ENCODE data around the gene TASP1. TPM values are rescaled to one million over a fixed set of nuclear protein-coding genes. Genes with fewer than 3 reads are reported as not detected.

The TASP1 gene
- total RNA-seq, 2 experiments from 2014 or later = 10.7 to 11.3 TPM

DNA sequence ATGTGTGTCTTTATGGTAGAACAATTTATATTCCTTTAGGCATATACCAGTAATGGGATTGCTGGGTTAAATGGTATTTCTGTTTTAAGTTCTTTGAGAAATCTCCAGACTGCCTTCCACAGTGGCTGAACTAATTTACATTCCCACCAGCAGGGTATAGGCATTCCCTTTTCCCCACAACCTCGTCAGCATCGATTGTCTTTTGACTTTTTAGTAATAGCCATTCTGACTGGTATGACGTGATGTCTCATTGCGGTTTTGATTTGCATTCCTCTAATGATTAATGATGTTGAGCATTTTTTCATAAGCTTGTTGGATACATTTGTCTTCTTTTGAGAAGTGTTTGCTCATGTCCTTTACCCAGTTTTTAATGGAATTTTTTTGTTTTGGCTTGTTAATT lies 5.3 kb upstream of the TASP1 start:
- H3K36me3 ChIP-seq (ENCODE audit: insufficient read depth, low read length) = no peaks in the 10 kb centered on the region
- ATAC-seq (ENCODE audit: poor library complexity) = no peak
- H3K4me1 Mint-ChIP-seq (ENCODE audit: low read depth) = peaks cover 3% of the 10 kb centered on the region
- ChIA-PET CTCF (no interaction called here), POLR2A (no interaction called here)
- no peak overlapping the region for H3K4me3 ChIP-seq (ENCODE audit: low read length)
- no peak overlapping the region for H3K4me3 Mint-ChIP-seq
- peaks cover 2 to 3% of the 10 kb centered on the region in 2 experiments for H3K27me3 ChIP-seq (ENCODE audit: control insufficient read depth in 1 of 2, insufficient read depth in 2 of 2, low read length in 2 of 2)
- no peaks in the 10 kb centered on the region for H3K9me3 Mint-ChIP-seq
- TF ChIP-seq, protein P1, sequence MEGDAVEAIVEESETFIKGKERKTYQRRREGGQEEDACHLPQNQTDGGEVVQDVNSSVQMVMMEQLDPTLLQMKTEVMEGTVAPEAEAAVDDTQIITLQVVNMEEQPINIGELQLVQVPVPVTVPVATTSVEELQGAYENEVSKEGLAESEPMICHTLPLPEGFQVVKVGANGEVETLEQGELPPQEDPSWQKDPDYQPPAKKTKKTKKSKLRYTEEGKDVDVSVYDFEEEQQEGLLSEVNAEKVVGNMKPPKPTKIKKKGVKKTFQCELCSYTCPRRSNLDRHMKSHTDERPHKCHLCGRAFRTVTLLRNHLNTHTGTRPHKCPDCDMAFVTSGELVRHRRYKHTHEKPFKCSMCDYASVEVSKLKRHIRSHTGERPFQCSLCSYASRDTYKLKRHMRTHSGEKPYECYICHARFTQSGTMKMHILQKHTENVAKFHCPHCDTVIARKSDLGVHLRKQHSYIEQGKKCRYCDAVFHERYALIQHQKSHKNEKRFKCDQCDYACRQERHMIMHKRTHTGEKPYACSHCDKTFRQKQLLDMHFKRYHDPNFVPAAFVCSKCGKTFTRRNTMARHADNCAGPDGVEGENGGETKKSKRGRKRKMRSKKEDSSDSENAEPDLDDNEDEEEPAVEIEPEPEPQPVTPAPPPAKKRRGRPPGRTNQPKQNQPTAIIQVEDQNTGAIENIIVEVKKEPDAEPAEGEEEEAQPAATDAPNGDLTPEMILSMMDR (IDR thresholded peaks at IDR 0.05) = no peak
- no peak overlapping the region for H3K27ac ChIP-seq (ENCODE audit: low read depth in 1 of 2, low read length in 2 of 2)
- intact Hi-C loops (cut with DNase I, micrococcal nuclease) = no loop called here
- peaks cover 2% of the 10 kb centered on the region for H3K36me3 Mint-ChIP-seq (ENCODE audit: low read depth)
- no peaks in the 10 kb centered on the region for H3K9me3 ChIP-seq (ENCODE audit: control insufficient read depth in 1 of 2, insufficient read depth in 1 of 2, low read length in 2 of 2)
- H3K27ac Mint-ChIP-seq = no peak overlapping the region
- H3K27me3 Mint-ChIP-seq = peaks cover 40% of the 10 kb centered on the region
- peaks cover 3% of the 10 kb centered on the region for H3K4me1 ChIP-seq (ENCODE audit: insufficient read depth, low read length)
- no peak for DNase-seq

DNA sequence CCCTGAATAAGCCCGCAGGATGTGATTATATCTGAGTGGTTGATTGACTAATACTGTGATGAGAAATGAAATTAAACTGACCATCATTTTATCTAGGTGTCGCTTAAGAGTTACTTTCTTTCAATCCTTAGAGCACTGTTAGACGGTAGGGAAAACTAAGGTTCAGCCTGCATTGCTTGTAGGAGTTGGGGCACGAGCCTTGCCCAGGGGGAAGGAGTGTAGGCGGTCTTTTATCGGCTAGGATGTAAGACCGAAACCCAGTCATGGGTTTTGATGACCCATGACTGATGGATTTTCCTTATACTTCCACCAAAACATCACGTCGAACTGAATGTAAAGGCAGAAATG lies 392 bp upstream of the TASP1 start:
- Mint-ChIP-seq H3K4me1 (ENCODE audit: low read depth) (peaks cover 19% of the 10 kb centered on the region), H3K36me3 (ENCODE audit: low read depth) (peaks cover 6% of the 10 kb centered on the region), H3K4me3 (peak overlapping the region; percentile 85), H3K9me3 (no peaks in the 10 kb centered on the region), H3K27ac (peak overlapping the region; percentile 72), H3K27me3 (peaks cover 10% of the 10 kb centered on the region)
- Histone ChIP-seq H3K4me1 (ENCODE audit: insufficient read depth, low read length) (peaks cover 10% of the 10 kb centered on the region), H3K27ac (ENCODE audit: low read depth in 1 of 2, low read length in 2 of 2) (no peak overlapping the region), H3K4me3 (ENCODE audit: low read length) (peak overlapping the region; percentile 77), H3K36me3 (ENCODE audit: insufficient read depth, low read length) (no peaks in the 10 kb centered on the region), H3K9me3 (ENCODE audit: control insufficient read depth in 1 of 2, insufficient read depth in 1 of 2, low read length in 2 of 2) (no peaks in the 10 kb centered on the region), H3K27me3 (ENCODE audit: control insufficient read depth in 1 of 2, insufficient read depth in 2 of 2, low read length in 2 of 2) (peaks cover 0 to 3% of the 10 kb centered on the region in 2 experiments)
- ATAC-seq (ENCODE audit: poor library complexity) (no peak), DNase-seq (peak in 1 of 14 experiments; percentile 2)
- CTCF ChIA-PET = interaction anchor here (1.0 kb wide), 1 partner anchor 149 kb away, joined by 3 read pairs; no protein-coding TSS in a partner anchor
- intact Hi-C loops (cut with DNase I, micrococcal nuclease) = loop anchor here (2.0 kb wide), 1 partner anchor 146 kb away; the partner anchor contains the start of genes ESF1 (in 2 of the 2) and NDUFAF5 (in 2 of the 2)
- TF ChIP-seq, protein P1 (IDR thresholded peaks at IDR 0.05) = no peak
- POLR2A ChIA-PET = interaction anchor here (0.6 to 1.1 kb wide), 3 partner anchors 9 to 405 kb away, joined by 3 read pairs; no protein-coding TSS in a partner anchor

DNA sequence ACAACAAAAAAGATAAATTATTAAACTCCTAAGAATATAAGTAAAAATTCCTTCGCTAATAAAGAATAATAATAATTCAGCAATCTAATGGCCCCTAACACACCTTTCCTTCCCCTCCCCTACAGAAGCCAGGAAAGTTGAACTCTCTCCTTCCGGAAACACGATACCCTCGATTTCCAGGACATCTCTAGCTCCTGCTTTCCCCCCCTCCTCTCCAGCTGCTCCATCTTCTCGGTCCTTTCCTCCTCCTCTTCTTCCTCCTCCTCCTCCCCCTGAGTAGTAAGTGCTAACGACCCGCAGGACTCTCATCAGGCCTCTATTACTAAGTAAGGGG lies 603 bp downstream of the TASP1 start:
- H3K27me3 ChIP-seq (ENCODE audit: control insufficient read depth in 1 of 2, insufficient read depth in 2 of 2, low read length in 2 of 2) = peaks cover 0 to 3% of the 10 kb centered on the region in 2 experiments
- Mint-ChIP-seq H3K27me3 (peaks cover 5% of the 10 kb centered on the region), H3K4me1 (ENCODE audit: low read depth) (peaks cover 19% of the 10 kb centered on the region), H3K36me3 (ENCODE audit: low read depth) (peaks cover 6% of the 10 kb centered on the region), H3K9me3 (no peaks in the 10 kb centered on the region), H3K4me3 (peak overlapping the region; percentile 85), H3K27ac (peak overlapping the region; percentile 72)
- H3K36me3 ChIP-seq (ENCODE audit: insufficient read depth, low read length) = no peaks in the 10 kb centered on the region
- intact Hi-C loops (cut with DNase I, micrococcal nuclease) = loop anchor here (2.0 kb wide), 1 partner anchor 147 kb away; the partner anchor contains the start of genes ESF1 (in 2 of the 2) and NDUFAF5 (in 2 of the 2)
- CTCF ChIA-PET = no interaction called here
- POLR2A ChIA-PET = interaction anchor here (0.6 kb wide), 1 partner anchor 411 kb away, joined by 3 read pairs; no protein-coding TSS in a partner anchor
- H3K4me1 ChIP-seq (ENCODE audit: insufficient read depth, low read length) = peaks cover 10% of the 10 kb centered on the region
- peak overlapping the region in 1 of 2 donors; percentile 49 for H3K27ac ChIP-seq (ENCODE audit: low read depth in 1 of 2, low read length in 2 of 2)
- no peak for ATAC-seq (ENCODE audit: poor library complexity)
- H3K9me3 ChIP-seq (ENCODE audit: control insufficient read depth in 1 of 2, insufficient read depth in 1 of 2, low read length in 2 of 2) = no peaks in the 10 kb centered on the region
- peak overlapping the region; percentile 77 for H3K4me3 ChIP-seq (ENCODE audit: low read length)
- DNase-seq = no peak
- TF ChIP-seq, protein P1 (IDR thresholded peaks at IDR 0.05) = no peak
